PC-3 (cell line): ENCODE data around the gene KIR2DL1.
"Not testable (repeated sequence)": the region's sequence is repeated elsewhere in the genome, so short reads cannot be mapped to it uniquely, and the experiment has no call there.

Experiments used
- EZH2 ChIP-seq: fragments of 300-600 bp; sonication (generic); IDR thresholded peaks from one replicate; pipeline ENCODE4 v1.6.1; 2017; ENCODE audit warnings: antibody characterized with exemption, mild to moderate bottlenecking, low read length; ENCODE audit not compliant: unreplicated experiment
- TF ChIP-seq, protein P1 (sequence below): fragments of 300-600 bp; sonication (generic); conservative IDR thresholded peaks from 2 replicates; pipeline ENCODE4 v1.5.1; 2017; ENCODE audit warnings: antibody characterized with exemption, low read depth, mild to moderate bottlenecking, low read length

DNA sequence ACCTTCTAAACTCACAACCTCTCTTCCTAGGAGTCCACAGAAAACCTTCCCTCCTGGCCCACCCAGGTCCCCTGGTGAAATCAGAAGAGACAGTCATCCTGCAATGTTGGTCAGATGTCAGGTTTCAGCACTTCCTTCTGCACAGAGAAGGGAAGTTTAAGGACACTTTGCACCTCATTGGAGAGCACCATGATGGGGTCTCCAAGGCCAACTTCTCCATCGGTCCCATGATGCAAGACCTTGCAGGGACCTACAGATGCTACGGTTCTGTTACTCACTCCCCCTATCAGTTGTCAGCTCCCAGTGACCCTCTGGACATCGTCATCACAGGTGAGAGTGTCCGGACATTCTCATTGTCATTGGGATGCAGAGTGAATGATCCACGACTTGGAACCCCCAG is 27.6 kb upstream of the KIR2DL1 start:
- TF ChIP-seq, protein P1, sequence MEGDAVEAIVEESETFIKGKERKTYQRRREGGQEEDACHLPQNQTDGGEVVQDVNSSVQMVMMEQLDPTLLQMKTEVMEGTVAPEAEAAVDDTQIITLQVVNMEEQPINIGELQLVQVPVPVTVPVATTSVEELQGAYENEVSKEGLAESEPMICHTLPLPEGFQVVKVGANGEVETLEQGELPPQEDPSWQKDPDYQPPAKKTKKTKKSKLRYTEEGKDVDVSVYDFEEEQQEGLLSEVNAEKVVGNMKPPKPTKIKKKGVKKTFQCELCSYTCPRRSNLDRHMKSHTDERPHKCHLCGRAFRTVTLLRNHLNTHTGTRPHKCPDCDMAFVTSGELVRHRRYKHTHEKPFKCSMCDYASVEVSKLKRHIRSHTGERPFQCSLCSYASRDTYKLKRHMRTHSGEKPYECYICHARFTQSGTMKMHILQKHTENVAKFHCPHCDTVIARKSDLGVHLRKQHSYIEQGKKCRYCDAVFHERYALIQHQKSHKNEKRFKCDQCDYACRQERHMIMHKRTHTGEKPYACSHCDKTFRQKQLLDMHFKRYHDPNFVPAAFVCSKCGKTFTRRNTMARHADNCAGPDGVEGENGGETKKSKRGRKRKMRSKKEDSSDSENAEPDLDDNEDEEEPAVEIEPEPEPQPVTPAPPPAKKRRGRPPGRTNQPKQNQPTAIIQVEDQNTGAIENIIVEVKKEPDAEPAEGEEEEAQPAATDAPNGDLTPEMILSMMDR: not testable (repeated sequence)
- TF ChIP-seq EZH2: not testable (repeated sequence)
